Uterus (tissue), 4 donors: ENCODE results near the gene SPTBN5. TPM values are rescaled to one million over a fixed set of nuclear protein-coding genes. Genes with fewer than 3 reads are reported as not detected.

ENCODE experiments used
- DNase-seq, 2 donors: peaks; one replicate each; pipeline ENCODE4 v3.0.0-alpha.2; 2019 to 2020
- H3K27ac ChIP-seq, 2 donors: fragments of 200-600 bp; sonication (generic); 1 replicate in 1 of 2; 2 replicates in 1 of 2; pipeline ENCODE4 v1.5.1; 2016 to 2018
- H3K27me3 ChIP-seq, 2 donors: fragments of 200-600 bp; sonication (generic); one replicate each; pipeline ENCODE4 v1.5.1; 2018 to 2019; ENCODE audit warnings: control low read depth in 1 of 2
- H3K36me3 ChIP-seq, 2 donors: fragments of 200-600 bp; sonication (generic); one replicate each; pipeline ENCODE4 v1.5.1; 2019; ENCODE audit warnings: control low read depth in 1 of 2
- H3K4me1 ChIP-seq, 2 donors: fragments of 200-600 bp; sonication (generic); one replicate each; pipeline ENCODE4 v1.5.1; 2018 to 2019; ENCODE audit warnings: control low read depth in 1 of 2
- H3K4me3 ChIP-seq, 2 donors: fragments of 200-600 bp; sonication (generic); 1 replicate in 1 of 2; 2 replicates in 1 of 2; pipeline ENCODE4 v1.5.1; 2018 to 2019; ENCODE audit warnings: mild to moderate bottlenecking in 1 of 2
- H3K9me3 ChIP-seq, 2 donors: fragments of 200-600 bp; sonication (generic); one replicate each; pipeline ENCODE4 v1.5.1; 2019; ENCODE audit warnings: control low read depth in 1 of 2
- POLR2A ChIP-seq, 2 donors: fragments of 450-650 bp; IDR thresholded peaks; one replicate each; pipeline ENCODE4 v1.6.1; 2016; ENCODE audit warnings: antibody characterized with exemption in 2 of 2, mild to moderate bottlenecking in 1 of 2, moderate library complexity in 1 of 2
- intact Hi-C: fragments of 100-400 bp; cut with DNase I; formaldehyde crosslinking; loops from one replicate; pipeline ENCODE4 v1.15.1; 2023; ENCODE audit warnings: low total_unique reads
- total RNA-seq, 4 donors: library from RNA; depleted of rRNA in 3 of 4; stranded (reverse); fragments of >200 nt in 3 of 4; gene quantifications; one replicate each; pipeline versions ENCODE4 v1.1.0 to v1.2.4, GENCODE V29; 2014 to 2023
- TF ChIP-seq, protein P1 (sequence below), 4 experiments: fragments of 200-600 bp in 2 of 4; fragments of 450-650 bp in 2 of 4; sonication (generic) in 2 of 4; IDR thresholded peaks; one replicate each; pipeline ENCODE4 v1.5.1; 2016 to 2019; ENCODE audit warnings: antibody characterized with exemption in 4 of 4, mild to moderate bottlenecking in 2 of 4, moderate library complexity in 1 of 4
- donor health status: DM: yes; HTN: yes; CAD: no.

The SPTBN5 gene
- total RNA-seq, 4 donors from 2014 or later: 0.51 to 0.76 (median 0.61) TPM; not detected in 1

DNA sequence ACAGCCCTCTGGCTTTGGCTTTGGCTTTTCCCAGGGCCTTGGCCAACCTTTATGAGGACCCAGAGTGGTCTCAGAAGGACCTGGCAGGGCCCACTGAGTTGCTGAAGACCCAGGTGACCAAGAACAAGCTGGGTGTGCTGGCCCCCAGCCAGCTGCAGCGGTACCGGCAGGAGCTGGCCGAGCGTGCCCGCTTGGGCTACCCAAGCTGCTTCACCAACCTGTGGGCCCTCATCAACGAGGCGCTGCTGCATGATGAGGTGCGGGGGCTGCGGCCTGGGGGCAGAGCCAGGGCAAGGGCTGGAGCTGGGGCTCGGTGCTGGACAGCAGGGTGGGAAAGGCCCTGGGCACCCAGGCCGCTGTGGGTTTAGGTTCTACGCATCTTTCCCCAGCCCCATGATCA is 49.0 kb downstream of the SPTBN5 start:
- H3K4me3 ChIP-seq: no peak overlapping the region
- no peak for DNase-seq
- TF ChIP-seq, protein P1, sequence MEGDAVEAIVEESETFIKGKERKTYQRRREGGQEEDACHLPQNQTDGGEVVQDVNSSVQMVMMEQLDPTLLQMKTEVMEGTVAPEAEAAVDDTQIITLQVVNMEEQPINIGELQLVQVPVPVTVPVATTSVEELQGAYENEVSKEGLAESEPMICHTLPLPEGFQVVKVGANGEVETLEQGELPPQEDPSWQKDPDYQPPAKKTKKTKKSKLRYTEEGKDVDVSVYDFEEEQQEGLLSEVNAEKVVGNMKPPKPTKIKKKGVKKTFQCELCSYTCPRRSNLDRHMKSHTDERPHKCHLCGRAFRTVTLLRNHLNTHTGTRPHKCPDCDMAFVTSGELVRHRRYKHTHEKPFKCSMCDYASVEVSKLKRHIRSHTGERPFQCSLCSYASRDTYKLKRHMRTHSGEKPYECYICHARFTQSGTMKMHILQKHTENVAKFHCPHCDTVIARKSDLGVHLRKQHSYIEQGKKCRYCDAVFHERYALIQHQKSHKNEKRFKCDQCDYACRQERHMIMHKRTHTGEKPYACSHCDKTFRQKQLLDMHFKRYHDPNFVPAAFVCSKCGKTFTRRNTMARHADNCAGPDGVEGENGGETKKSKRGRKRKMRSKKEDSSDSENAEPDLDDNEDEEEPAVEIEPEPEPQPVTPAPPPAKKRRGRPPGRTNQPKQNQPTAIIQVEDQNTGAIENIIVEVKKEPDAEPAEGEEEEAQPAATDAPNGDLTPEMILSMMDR (IDR thresholded peaks at IDR 0.05): no peak
- no peak for TF ChIP-seq POLR2A (IDR thresholded peaks at IDR 0.05)
- H3K27me3 ChIP-seq: no peaks in the 10 kb centered on the region
- intact Hi-C loops: no loop called here
- no peak overlapping the region for H3K27ac ChIP-seq
- no peaks in the 10 kb centered on the region for H3K4me1 ChIP-seq
- H3K36me3 ChIP-seq: no peaks in the 10 kb centered on the region
- H3K9me3 ChIP-seq: no peaks in the 10 kb centered on the region

DNA sequence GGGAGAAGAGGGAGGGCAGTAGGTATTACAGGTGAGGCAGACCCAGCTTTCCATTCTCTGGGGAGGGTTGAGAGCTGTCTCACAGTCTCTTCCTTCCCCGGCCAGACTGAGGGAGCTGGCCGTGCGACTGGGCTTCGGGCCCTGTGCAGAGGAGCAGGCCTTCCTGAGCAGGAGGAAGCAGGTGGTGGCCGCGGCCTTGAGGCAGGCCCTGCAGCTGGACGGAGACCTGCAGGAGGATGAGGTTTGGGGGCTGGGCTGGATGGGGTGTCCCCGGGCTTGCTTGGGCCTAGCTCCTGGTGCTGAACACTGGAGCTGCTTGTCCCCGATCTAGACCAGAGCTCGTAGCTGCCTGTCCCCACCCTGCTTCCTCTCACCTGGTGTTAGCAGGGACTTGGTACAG is 50.3 kb downstream of the SPTBN5 start:
- H3K36me3 ChIP-seq: no peaks in the 10 kb centered on the region
- H3K27ac ChIP-seq: no peak overlapping the region

DNA sequence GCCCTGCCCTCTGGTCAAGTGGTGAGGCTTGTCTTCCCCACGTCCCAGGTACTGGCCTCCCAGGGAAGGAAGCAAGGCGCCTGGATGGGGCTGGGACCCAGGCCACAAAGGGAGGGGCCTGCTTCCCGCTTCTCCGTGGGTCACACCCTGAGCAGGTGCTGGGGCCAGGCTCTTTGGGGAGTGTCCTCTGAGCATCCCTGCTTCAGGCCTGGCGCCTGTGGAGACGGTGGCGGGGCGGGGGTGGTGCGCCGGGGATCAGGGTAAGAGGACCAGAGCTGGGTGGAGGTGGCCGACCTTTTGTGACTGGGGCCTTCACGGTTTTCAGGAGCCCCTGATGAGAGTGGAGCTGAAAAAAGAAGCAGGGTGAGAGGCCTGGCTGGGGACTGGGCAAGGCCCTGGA is 51.6 kb downstream of the SPTBN5 start:
- intact Hi-C loops: no loop called here
- Histone ChIP-seq H3K4me3 (no peak overlapping the region), H3K4me1 (no peaks in the 10 kb centered on the region), H3K27ac (no peak overlapping the region), H3K27me3 (no peaks in the 10 kb centered on the region), H3K36me3 (no peaks in the 10 kb centered on the region), H3K9me3 (no peaks in the 10 kb centered on the region)
- no peak for TF ChIP-seq POLR2A (IDR thresholded peaks at IDR 0.05)
- TF ChIP-seq, protein P1 (IDR thresholded peaks at IDR 0.05): no peak
- DNase-seq: no peak

More for the DNA sequence above, 50.3 kb downstream of the SPTBN5 start:
- TF ChIP-seq POLR2A (IDR thresholded peaks at IDR 0.05): no peak
- TF ChIP-seq, protein P1 (IDR thresholded peaks at IDR 0.05): no peak
- DNase-seq: no peak
- Histone ChIP-seq H3K4me3 (no peak overlapping the region), H3K27me3 (no peaks in the 10 kb centered on the region), H3K9me3 (no peaks in the 10 kb centered on the region), H3K4me1 (no peaks in the 10 kb centered on the region)
- intact Hi-C loops: no loop called here

DNA sequence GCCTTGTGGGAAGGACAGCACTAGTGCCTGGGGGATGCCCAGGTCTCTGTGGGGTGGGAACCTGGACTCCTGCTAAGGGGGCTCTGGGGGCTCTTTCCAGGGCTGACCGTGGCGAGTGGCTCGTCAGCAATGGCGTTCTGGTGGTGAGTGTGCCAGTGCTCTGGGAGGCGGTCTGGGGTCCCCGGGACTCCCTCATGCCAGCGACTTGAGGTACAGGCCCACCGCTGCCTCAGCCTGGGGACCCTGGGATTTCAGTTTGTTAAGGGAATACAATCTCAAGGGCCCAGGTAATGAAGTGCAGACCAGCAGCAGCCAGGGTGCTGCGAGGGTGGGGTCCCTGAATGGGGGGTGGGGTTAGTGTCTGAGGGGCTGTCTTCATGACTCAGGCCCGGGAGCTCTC is 52.7 kb downstream of the SPTBN5 start:
- no peak overlapping the region for H3K27ac ChIP-seq
- no peaks in the 10 kb centered on the region for H3K4me1 ChIP-seq
- no peaks in the 10 kb centered on the region for H3K27me3 ChIP-seq
- DNase-seq: no peak
- TF ChIP-seq, protein P1 (IDR thresholded peaks at IDR 0.05): no peak
- no peak for TF ChIP-seq POLR2A (IDR thresholded peaks at IDR 0.05)
- no peaks in the 10 kb centered on the region for H3K9me3 ChIP-seq
- intact Hi-C loops: no loop called here
- H3K36me3 ChIP-seq: no peaks in the 10 kb centered on the region
- no peak overlapping the region for H3K4me3 ChIP-seq

DNA sequence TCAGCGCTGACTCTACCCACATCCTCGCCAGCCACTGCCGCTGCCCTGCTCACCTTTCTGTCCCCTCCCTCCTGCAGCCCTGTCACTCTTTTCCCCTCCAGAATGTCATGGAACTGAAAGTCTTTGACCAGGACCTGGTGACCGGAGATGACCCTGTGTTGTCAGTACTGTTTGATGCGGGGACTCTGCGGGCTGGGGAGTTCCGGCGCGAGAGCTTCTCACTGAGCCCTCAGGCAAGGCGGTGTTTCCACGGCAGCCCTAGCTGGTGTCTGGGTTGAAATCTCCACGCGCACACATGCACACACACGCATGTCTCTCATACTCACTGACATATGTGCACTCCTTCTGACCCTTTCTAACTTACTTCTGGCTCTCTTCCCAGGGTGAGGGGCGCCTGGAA is 53.2 kb downstream of the SPTBN5 start:
- intact Hi-C loops: no loop called here
- Histone ChIP-seq H3K27ac (no peak overlapping the region), H3K4me1 (no peaks in the 10 kb centered on the region), H3K4me3 (no peak overlapping the region), H3K9me3 (no peaks in the 10 kb centered on the region), H3K27me3 (no peaks in the 10 kb centered on the region), H3K36me3 (no peaks in the 10 kb centered on the region)
- DNase-seq: no peak
- TF ChIP-seq, protein P1 (IDR thresholded peaks at IDR 0.05): no peak
